ENCODE data around the gene CREBBP.

Gene CREBBP

GRCh38 chr16:3856367-3857141 lies 24.0 kb downstream of the CREBBP start:
- no peak for DNase-seq (ENCODE audit: low read depth)

- DNase-seq (ENCODE audit: low read depth) = no peak
These were observed 25.6 kb downstream of the CREBBP start for GRCh38 chr16:3854750-3855541.

- no peak for DNase-seq (ENCODE audit: low read depth)
These were observed 30.0 kb downstream of the CREBBP start for GRCh38 chr16:3850544-3850899.

GRCh38 chr16:3849751-3850543 lies 30.6 kb downstream of the CREBBP start:
- no peak for DNase-seq (ENCODE audit: low read depth)

- no peak for DNase-seq (ENCODE audit: low read depth)
These were observed 33.9 kb downstream of the CREBBP start for GRCh38 chr16:3846595-3847091.

GRCh38 chr16:3846087-3846486 lies 34.4 kb downstream of the CREBBP start:
- no peak for DNase-seq (ENCODE audit: low read depth)

GRCh38 chr16:3842994-3843393 lies 37.5 kb downstream of the CREBBP start:
- no peak for DNase-seq (ENCODE audit: low read depth)

- DNase-seq (ENCODE audit: low read depth) = no peak
These were observed 38.6 kb downstream of the CREBBP start for GRCh38 chr16:3841729-3842508.

GRCh38 chr16:3839402-3840184 lies 40.9 kb downstream of the CREBBP start:
- DNase-seq (ENCODE audit: low read depth) = no peak

GRCh38 chr16:3838600-3839401 lies 41.7 kb downstream of the CREBBP start:
- DNase-seq (ENCODE audit: low read depth) = no peak

GRCh38 chr16:3837851-3838586 lies 42.5 kb downstream of the CREBBP start:
- no peak for DNase-seq (ENCODE audit: low read depth)

GRCh38 chr16:3836641-3837040 lies 43.9 kb downstream of the CREBBP start:
- DNase-seq (ENCODE audit: low read depth) = no peak

GRCh38 chr16:3835089-3835602 lies 45.4 kb downstream of the CREBBP start:
- DNase-seq (ENCODE audit: low read depth) = no peak

GRCh38 chr16:3832668-3833067 lies 47.8 kb downstream of the CREBBP start:
- DNase-seq (ENCODE audit: low read depth) = no peak

GRCh38 chr16:3830625-3831254 lies 49.8 kb downstream of the CREBBP start:
- DNase-seq (ENCODE audit: low read depth) = no peak

GRCh38 chr16:3829631-3830536 lies 50.6 kb downstream of the CREBBP start:
- no peak for DNase-seq (ENCODE audit: low read depth)

- DNase-seq (ENCODE audit: low read depth) = no peak
These were observed 54.6 kb downstream of the CREBBP start for GRCh38 chr16:3825940-3826339.

GRCh38 chr16:3825103-3825502 lies 55.4 kb downstream of the CREBBP start:
- DNase-seq (ENCODE audit: low read depth) = no peak
